A549 treated with Hydrocortisone at 1 μM for 4 hours (cell line): ENCODE data around the gene ARMC6. TPM values are rescaled to one million over a fixed set of nuclear protein-coding genes. Genes with fewer than 3 reads are reported as not detected.

Experiments
- total RNA-seq: library from RNA; stranded (reverse); fragments of 200-300 nt; extraction: Qiagen RNA extraction; gene quantifications from 5 replicates; pipeline ENCODE4 v1.2.3, GENCODE V29; 2022

The ARMC6 gene
- 25.5 to 29.5 TPM (median 28.3 TPM) in 5 replicates for total RNA-seq

DNA sequence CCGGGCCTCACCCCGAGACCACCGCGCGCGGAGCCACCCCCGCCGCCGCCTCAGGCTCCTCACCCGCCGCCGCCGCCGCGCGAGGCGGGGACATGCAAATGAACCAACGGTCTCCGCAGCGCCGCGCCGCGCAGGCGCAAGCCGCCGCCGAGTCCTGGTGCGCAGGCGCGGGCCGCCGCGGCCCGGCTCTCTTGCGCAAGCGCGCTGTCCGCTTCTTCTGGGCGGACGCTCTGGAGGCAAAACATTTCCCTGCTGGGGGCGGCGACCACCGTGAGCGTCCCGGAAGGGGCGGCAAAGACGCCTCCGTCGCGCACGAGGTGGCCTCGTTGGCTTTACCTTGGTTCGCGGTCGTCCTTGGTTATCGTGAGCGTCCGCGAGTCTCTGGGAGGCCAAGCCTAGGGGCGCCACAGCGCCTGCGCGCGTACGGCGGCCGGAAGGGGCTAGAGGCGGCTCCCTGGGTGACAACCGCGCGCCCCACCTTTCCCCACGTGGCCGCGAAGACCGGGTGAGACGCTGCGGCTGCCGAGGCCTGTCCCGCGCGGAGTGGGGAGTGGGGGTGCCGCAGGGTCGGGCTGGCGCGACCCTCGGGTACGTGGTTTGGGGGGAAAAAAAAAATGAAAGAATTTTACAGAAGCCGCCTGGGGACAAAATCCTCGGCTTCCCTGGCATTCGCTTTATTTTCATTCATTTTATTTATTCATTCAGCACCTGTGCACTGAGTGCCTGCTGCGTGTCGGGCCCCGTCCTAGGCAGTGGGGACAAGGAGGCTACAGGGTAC, at the start of gene ARMC6, which contains the start of gene SUGP2:
ARMC6 (plus strand) TSS at position 178 of the 778 bp plus-strand sequence. CDS start 607 bp downstream, outside the sequence.
SUGP2 (minus strand) TSS at position 92 of the 778 bp plus-strand sequence. CDS start 2,446 bp downstream, outside the sequence.

DNA sequence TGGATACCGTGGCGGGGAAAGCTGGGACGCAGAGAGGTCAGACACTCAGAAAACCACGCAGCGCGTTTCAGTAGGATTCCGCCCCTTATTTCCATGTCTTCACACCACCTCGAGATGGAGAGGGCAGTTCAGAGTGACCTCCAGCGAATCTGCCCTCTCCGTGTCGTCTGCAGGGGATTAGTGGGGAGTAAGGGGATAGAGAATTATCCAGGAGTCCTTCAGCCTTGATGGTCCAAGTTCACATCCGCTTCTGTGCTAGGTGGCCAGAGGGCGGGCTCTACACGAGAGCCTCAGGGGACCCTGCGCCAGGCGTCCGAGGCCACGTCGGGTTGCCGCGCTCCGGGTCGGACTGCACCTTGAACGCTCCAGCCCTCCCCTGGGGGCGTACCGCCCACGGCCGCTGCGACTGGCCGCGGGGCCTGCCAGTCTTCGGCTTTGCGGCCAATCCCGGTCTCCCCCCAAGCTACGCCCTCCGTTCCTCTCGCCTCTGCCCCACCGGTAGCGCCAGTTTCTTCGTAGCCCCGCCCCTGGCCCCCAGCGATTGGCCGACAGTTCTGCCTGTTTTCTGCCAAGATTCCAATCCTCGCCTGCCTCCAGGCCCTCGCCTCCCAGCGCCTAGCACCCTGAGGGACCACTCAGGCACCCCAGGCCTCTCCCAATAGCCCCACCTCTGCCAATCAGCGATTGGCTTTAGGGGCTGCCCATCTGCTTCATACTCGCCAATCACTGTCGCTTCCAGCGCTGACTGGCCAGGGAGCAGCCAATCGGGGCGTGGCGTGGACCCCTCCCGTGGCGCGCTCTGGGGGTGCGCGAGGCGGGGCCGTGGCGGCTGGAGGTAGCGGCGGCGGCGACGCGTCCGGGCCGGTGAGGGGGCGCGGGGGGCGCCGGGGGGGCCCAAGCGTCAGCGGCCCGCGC, 30.0 kb downstream of the ARMC6 start, which contains the start of gene SLC25A42:
SLC25A42 (plus strand) TSS at position 812 of the 915 bp plus-strand sequence. CDS start 32,131 bp downstream, outside the sequence.

Other genes with a start within 250 kb of the ARMC6 start
- gene COMP, start 242.3 kb upstream of the ARMC6 start, total RNA-seq, result 0.09 to 0.27 TPM (median 0.21 TPM) in 5 replicates
- gene UPF1, start 201.6 kb upstream of the ARMC6 start, total RNA-seq, result 38.3 to 42.6 TPM (median 41.3 TPM) in 5 replicates
- gene CERS1, start 137.4 kb upstream of the ARMC6 start, total RNA-seq, result 3.4 to 5.6 TPM (median 5.0 TPM) in 5 replicates
- gene COPE, start 114.2 kb upstream of the ARMC6 start, total RNA-seq, result 117 to 166 TPM (median 159 TPM) in 5 replicates
- gene DDX49, start 113.9 kb upstream of the ARMC6 start, total RNA-seq, result 29.4 to 46.0 TPM (median 43.4 TPM) in 5 replicates
- 26.1 to 30.2 TPM (median 28.9 TPM) in 5 replicates for gene HOMER3, start 92.4 kb upstream of the ARMC6 start, total RNA-seq
- 24.3 to 32.2 TPM (median 29.2 TPM) in 5 replicates for gene SUGP2, start 86 bp upstream of the ARMC6 start, total RNA-seq
- 0.30 to 1.0 TPM (median 0.69 TPM) in 5 replicates for gene SLC25A42, start 30.4 kb downstream of the ARMC6 start, total RNA-seq
- 20.7 to 24.5 TPM (median 24.3 TPM) in 5 replicates for gene TMEM161A, start 104.9 kb downstream of the ARMC6 start, total RNA-seq
- gene MEF2B, start 136.7 kb downstream of the ARMC6 start, total RNA-seq, result 0.20 to 0.77 TPM (median 0.37 TPM) in 5 replicates
- gene BORCS8, start 158.5 kb downstream of the ARMC6 start, total RNA-seq, result 7.3 to 12.0 TPM (median 11.3 TPM) in 5 replicates
- 29.5 to 45.6 TPM (median 44.5 TPM) in 5 replicates for gene RFXANK, start 158.7 kb downstream of the ARMC6 start, total RNA-seq
- 28.5 to 30.0 TPM (median 29.1 TPM) in 5 replicates for gene NR2C2AP, start 169.8 kb downstream of the ARMC6 start, total RNA-seq
- gene NCAN, start 178.4 kb downstream of the ARMC6 start, total RNA-seq, result 0.01 to 0.23 TPM (median 0.10 TPM) in 5 replicates
- 0.37 to 0.62 TPM (median 0.47 TPM) in 5 replicates for gene TM6SF2, start 239.7 kb downstream of the ARMC6 start, total RNA-seq